H9 (cell line): ENCODE results near the gene DLG1. TPM values are rescaled to one million over a fixed set of nuclear protein-coding genes. Genes with fewer than 3 reads are reported as not detected.

Source experiments
- DNase-seq: peaks from one replicate; pipeline ENCODE4 v3.0.0-alpha.2; 2017
- H2AFZ ChIP-seq: one replicate; pipeline ENCODE4 v1.6.1; 2013; ENCODE audit warnings: mild to moderate bottlenecking, low read length, control low read depth, moderate library complexity
- H2AK5ac ChIP-seq: 2 replicates; pipeline ENCODE4 v1.6.1; 2013; ENCODE audit warnings: low read length, control low read depth, mixed read lengths; ENCODE audit not compliant: insufficient read length
- H2BK120ac ChIP-seq: one replicate; pipeline ENCODE4 v1.6.1; 2013; ENCODE audit warnings: low read depth, mild to moderate bottlenecking, low read length, control low read depth, inconsistent platforms; ENCODE audit not compliant: poor library complexity, severe bottlenecking
- H2BK12ac ChIP-seq: 2 replicates; pipeline ENCODE4 v1.6.1; 2013; ENCODE audit warnings: low read length, control low read depth, mixed read lengths, low read depth; ENCODE audit not compliant: insufficient read length
- H2BK15ac ChIP-seq: 2 replicates; pipeline ENCODE4 v1.6.1; 2013; ENCODE audit warnings: low read depth, low read length, control low read depth
- H2BK20ac ChIP-seq: one replicate; pipeline ENCODE4 v1.6.1; 2013; ENCODE audit warnings: low read depth, mild to moderate bottlenecking, low read length, control low read depth, inconsistent platforms; ENCODE audit not compliant: poor library complexity, severe bottlenecking
- H2BK5ac ChIP-seq: 2 replicates; pipeline ENCODE4 v1.6.1; 2013; ENCODE audit warnings: low read length, control low read depth, mixed read lengths; ENCODE audit not compliant: insufficient read length
- H3K14ac ChIP-seq: 2 replicates; pipeline ENCODE4 v1.6.1; 2013; ENCODE audit warnings: low read length, control low read depth; ENCODE audit not compliant: insufficient read depth
- H3K18ac ChIP-seq: 2 replicates; pipeline ENCODE4 v1.6.1; 2013; ENCODE audit warnings: low read depth, mild to moderate bottlenecking, mixed read lengths, low read length, control low read depth; ENCODE audit not compliant: insufficient read length
- H3K23ac ChIP-seq: 2 replicates; pipeline ENCODE4 v1.6.1; 2013; ENCODE audit warnings: low read length, control low read depth, mixed read lengths, low read depth; ENCODE audit not compliant: insufficient read length
- H3K23me2 ChIP-seq: 2 replicates; pipeline ENCODE4 v1.6.1; 2013; ENCODE audit warnings: low read depth, mild to moderate bottlenecking, mixed read lengths, low read length, control low read depth; ENCODE audit not compliant: insufficient read length, poor library complexity, severe bottlenecking
- H3K27ac ChIP-seq: 2 replicates; pipeline ENCODE4 v1.5.1; 2013; ENCODE audit warnings: low read length, control low read depth, mixed read lengths, low read depth; ENCODE audit not compliant: insufficient read length
- H3K27me3 ChIP-seq: 2 replicates; pipeline ENCODE4 v1.6.1; 2013; ENCODE audit warnings: low read length, control low read depth, inconsistent platforms; ENCODE audit not compliant: insufficient read depth
- H3K4ac ChIP-seq: 2 replicates; pipeline ENCODE4 v1.6.1; 2013; ENCODE audit warnings: low read depth, mild to moderate bottlenecking, control low read depth, inconsistent platforms, low read length, moderate library complexity
- H3K4me1 ChIP-seq: 2 replicates; pipeline ENCODE4 v1.6.1; 2013; ENCODE audit warnings: low read length, control low read depth, inconsistent platforms; ENCODE audit not compliant: insufficient read depth
- H3K4me2 ChIP-seq: 2 replicates; pipeline ENCODE4 v1.6.1; 2013; ENCODE audit warnings: low read length, control low read depth, mixed read lengths; ENCODE audit not compliant: insufficient read length, insufficient read depth
- H3K56ac ChIP-seq: 2 replicates; pipeline ENCODE4 v1.6.1; 2013; ENCODE audit warnings: low read depth, mild to moderate bottlenecking, mixed read lengths, low read length, control low read depth; ENCODE audit not compliant: insufficient read length
- H3K79me1 ChIP-seq: 2 replicates; pipeline ENCODE4 v1.6.1; 2013; ENCODE audit warnings: low read depth, mild to moderate bottlenecking, moderate library complexity, low read length, control low read depth, inconsistent platforms; ENCODE audit not compliant: insufficient read depth, poor library complexity, severe bottlenecking
- H3K79me2 ChIP-seq: 2 replicates; pipeline ENCODE4 v1.6.1; 2013; ENCODE audit warnings: low read length, control low read depth, inconsistent platforms; ENCODE audit not compliant: insufficient read depth
- H3K9ac ChIP-seq: 2 replicates; pipeline ENCODE4 v1.6.1; 2013; ENCODE audit warnings: low read length, control low read depth, mixed read lengths; ENCODE audit not compliant: insufficient read length; ENCODE audit errors: extremely low read depth
- H3K9me3 ChIP-seq: one replicate; pipeline ENCODE4 v1.6.1; 2013; ENCODE audit warnings: low read depth, low read length, inconsistent platforms; ENCODE audit not compliant: control insufficient read depth
- H3T11ph ChIP-seq: one replicate; pipeline ENCODE4 v1.6.1; 2013; ENCODE audit warnings: mild to moderate bottlenecking, low read length, control low read depth, inconsistent platforms
- H4K20me1 ChIP-seq: one replicate; pipeline ENCODE4 v1.6.1; 2013; ENCODE audit not compliant: control insufficient read depth, insufficient read length, insufficient read depth
- H4K5ac ChIP-seq: 2 replicates; pipeline ENCODE4 v1.6.1; 2013; ENCODE audit warnings: low read depth, mild to moderate bottlenecking, mixed read lengths, low read length, control low read depth; ENCODE audit not compliant: insufficient read length
- H4K8ac ChIP-seq: replicated peaks from 2 replicates; pipeline ENCODE4 v1.6.1; 2013; ENCODE audit warnings: low read length, control low read depth, mixed read lengths, low read depth; ENCODE audit not compliant: insufficient read length
- H4K91ac ChIP-seq: 2 replicates; pipeline ENCODE4 v1.6.1; 2013; ENCODE audit warnings: low read depth, mild to moderate bottlenecking, moderate library complexity, mixed read lengths, low read length, control low read depth; ENCODE audit not compliant: insufficient read length
- H3K27ac Mint-ChIP-seq, 3 experiments: 2 replicates in 2 of 3; 3 replicates in 1 of 3; pipeline ENCODE4 v1.8.0; 2020 to 2021; ENCODE audit warnings: mixed read lengths in 3 of 3, mild to moderate bottlenecking in 1 of 3, moderate library complexity in 1 of 3
- H3K27me3 Mint-ChIP-seq: 2 replicates; pipeline ENCODE4 v1.8.0; 2021; ENCODE audit warnings: low read depth, mild to moderate bottlenecking, moderate library complexity, mixed read lengths
- H3K36me3 Mint-ChIP-seq, 3 experiments: 2 replicates in 2 of 3; 3 replicates in 1 of 3; pipeline ENCODE4 v1.8.0; 2020 to 2021; ENCODE audit warnings: low read depth in 3 of 3, mixed read lengths in 3 of 3; ENCODE audit not compliant: insufficient read depth in 1 of 3
- H3K4me1 Mint-ChIP-seq, 2 experiments: 2 replicates each; pipeline ENCODE4 v1.8.0; 2020; ENCODE audit warnings: mixed read lengths in 2 of 2
- H3K4me3 Mint-ChIP-seq, 2 experiments: 2 replicates in 1 of 2; 3 replicates in 1 of 2; pipeline ENCODE4 v1.8.0; 2020 to 2021; ENCODE audit warnings: mild to moderate bottlenecking in 2 of 2, mixed read lengths in 2 of 2, moderate library complexity in 1 of 2
- H3K9me3 Mint-ChIP-seq, 2 experiments: 2 replicates in 1 of 2; 3 replicates in 1 of 2; pipeline ENCODE4 v1.8.0; 2020; ENCODE audit warnings: mild to moderate bottlenecking in 2 of 2, mixed read lengths in 2 of 2, moderate library complexity in 1 of 2
- WGBS: extraction: QIAGEN DNeasy Blood & Tissue Kit; methylation state at CpG from one replicate; pipeline ENCODE4 v1.1.7; 2013; ENCODE audit warnings: missing lambda C conversion rate, low lambda C conversion rate, mixed read lengths; ENCODE audit not compliant: insufficient read length; ENCODE audit errors: extremely low coverage; 5-methylcytosine and 5-hydroxymethylcytosine counted together
- total RNA-seq: library from RNA; stranded (reverse); gene quantifications from 2 replicates; pipeline ENCODE4 v1.2.1, GENCODE V29; 2021
- TF ChIP-seq, protein P1 (sequence below): fragments of 200-600 bp; sonication (generic); conservative IDR thresholded peaks from 3 replicates; pipeline ENCODE4 v1.8.0; 2021; ENCODE audit warnings: antibody characterized with exemption, mild to moderate bottlenecking

DLG1 gene
- total RNA-seq, 1 experiment from 2014 or later, result 84.1 TPM

GRCh38 chr3:197285557-197285956 lies 12.9 kb downstream of the DLG1 start:
- Histone ChIP-seq H3K56ac (no peak overlapping the region), H3K4me2 (no peak overlapping the region), H3K14ac (no peak overlapping the region), H3K23ac (no peak overlapping the region), H2BK5ac (no peak overlapping the region), H3T11ph (no peak overlapping the region), H2BK120ac (no peak overlapping the region), H4K8ac (no peak overlapping the region), H3K9ac (no peak overlapping the region), H4K5ac (no peak overlapping the region), H3K79me2 (peaks cover 3% of the 10 kb centered on the region; the same call in 1 of the 2 replicates), H3K23me2 (no peaks in the 10 kb centered on the region), H3K4me1 (no peaks in the 10 kb centered on the region), H4K20me1 (no peaks in the 10 kb centered on the region), H3K4ac (no peak overlapping the region), H2AK5ac (no peak overlapping the region), H3K18ac (no peak overlapping the region), H2BK20ac (no peak overlapping the region), H3K27ac (no peak overlapping the region), H3K9me3 (no peaks in the 10 kb centered on the region), H3K79me1 (no peaks in the 10 kb centered on the region), H2BK12ac (no peak overlapping the region), H3K27me3 (no peaks in the 10 kb centered on the region), H2BK15ac (no peak overlapping the region), H2AFZ (no peak overlapping the region), H4K91ac (no peak overlapping the region)
- no CpG with 5 or more reads among the region's 2 CpGs for WGBS
- H3K27ac Mint-ChIP-seq, result no peak overlapping the region
- peaks cover 0 to 3% of the 10 kb centered on the region in 2 experiments; a peak in 3 of 5 replicates for H3K9me3 Mint-ChIP-seq
- TF ChIP-seq, protein P1, sequence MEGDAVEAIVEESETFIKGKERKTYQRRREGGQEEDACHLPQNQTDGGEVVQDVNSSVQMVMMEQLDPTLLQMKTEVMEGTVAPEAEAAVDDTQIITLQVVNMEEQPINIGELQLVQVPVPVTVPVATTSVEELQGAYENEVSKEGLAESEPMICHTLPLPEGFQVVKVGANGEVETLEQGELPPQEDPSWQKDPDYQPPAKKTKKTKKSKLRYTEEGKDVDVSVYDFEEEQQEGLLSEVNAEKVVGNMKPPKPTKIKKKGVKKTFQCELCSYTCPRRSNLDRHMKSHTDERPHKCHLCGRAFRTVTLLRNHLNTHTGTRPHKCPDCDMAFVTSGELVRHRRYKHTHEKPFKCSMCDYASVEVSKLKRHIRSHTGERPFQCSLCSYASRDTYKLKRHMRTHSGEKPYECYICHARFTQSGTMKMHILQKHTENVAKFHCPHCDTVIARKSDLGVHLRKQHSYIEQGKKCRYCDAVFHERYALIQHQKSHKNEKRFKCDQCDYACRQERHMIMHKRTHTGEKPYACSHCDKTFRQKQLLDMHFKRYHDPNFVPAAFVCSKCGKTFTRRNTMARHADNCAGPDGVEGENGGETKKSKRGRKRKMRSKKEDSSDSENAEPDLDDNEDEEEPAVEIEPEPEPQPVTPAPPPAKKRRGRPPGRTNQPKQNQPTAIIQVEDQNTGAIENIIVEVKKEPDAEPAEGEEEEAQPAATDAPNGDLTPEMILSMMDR, result no peak
- DNase-seq, result no peak
- peaks cover 35 to 73% (median 50%) of the 10 kb centered on the region in 3 experiments for H3K36me3 Mint-ChIP-seq
- no peak overlapping the region for H3K4me3 Mint-ChIP-seq
- H3K27me3 Mint-ChIP-seq, result no peaks in the 10 kb centered on the region
- no peaks in the 10 kb centered on the region for H3K4me1 Mint-ChIP-seq
